HCT116 (cell line): Measurements from ENCODE around the gene ACTN1. TPM values are rescaled to one million over a fixed set of nuclear protein-coding genes. Genes with fewer than 3 reads are reported as not detected.

Experiments
- ATAC-seq: fragments of 200-7000 bp; cut with Tn5 transposase; 2 replicates; pipeline ENCODE4 v1.9.1; 2020; ENCODE audit warnings: mild to moderate bottlenecking, moderate library complexity
- BruUV-seq: library from RNA; stranded (reverse); fragments of 400-500 nt; replicated peaks from 2 replicates; lab custom pipeline; 2021; lab: Mats Ljungman, UMichigan
- CTCF ChIA-PET: fragments of 300-600 bp; sonication (Branson Sonifier 250); formaldehyde crosslinking; loops from one replicate; lab custom pipeline; 2021; ENCODE audit warnings: antibody characterized with exemption; lab: Charles Lee
- POLR2A ChIA-PET: fragments of 300-600, 350-600 bp; sonication (Branson Sonifier 250); formaldehyde crosslinking; loops from one replicate; lab custom pipeline; 2021; ENCODE audit warnings: antibody characterized with exemption; lab: Charles Lee
- RAD21 ChIA-PET, 2 experiments: fragments of 300-600 bp; sonication (Branson Sonifier 250); formaldehyde crosslinking; loops; one replicate each; lab custom pipeline; 2023; ENCODE audit warnings: low total read pairs in 2 of 2; ENCODE audit not compliant: uncharacterized antibody in 2 of 2, unreplicated experiment in 2 of 2, low non-redundant PET in 1 of 2; lab: Charles Lee
- DNase-seq: peaks from one replicate; pipeline ENCODE4 v3.0.0-alpha.2; 2010; ENCODE audit warnings: low read depth, low spot score
- H2AFZ ChIP-seq: fragments of 200-600 bp; shearing (Covaris generic), sonication (generic); 2 replicates; pipeline ENCODE4 v1.6.1; 2017; ENCODE audit warnings: low read depth, mixed run types, mixed read lengths, antibody characterized with exemption, low read length; ENCODE audit not compliant: poor library complexity, severe bottlenecking
- H3K27ac ChIP-seq: 2 replicates; pipeline ENCODE4 v1.5.1; 2012; ENCODE audit warnings: low read depth, low read length
- H3K27me3 ChIP-seq: fragments of 200-600 bp; sonication (generic); 2 replicates; pipeline ENCODE4 v1.6.1; 2016; ENCODE audit warnings: mixed run types, low read length, mixed read lengths; ENCODE audit not compliant: insufficient read depth
- H3K36me3 ChIP-seq, 2 experiments: fragments of 200-500 bp in 1 of 2; fragments of 200-600 bp in 1 of 2; sonication (Bioruptor generic) in 1 of 2; sonication (generic) in 1 of 2; 2 replicates each; pipeline versions ENCODE4 v1.5.1 to v1.6.1; 2014 to 2016; ENCODE audit warnings: low read length in 2 of 2, inconsistent platforms in 1 of 2, mixed read lengths in 1 of 2, mixed run types in 1 of 2; ENCODE audit not compliant: insufficient read depth in 2 of 2, control insufficient read depth in 1 of 2
- H3K4me1 ChIP-seq, 2 experiments: fragments of 200-600 bp in 1 of 2; sonication (generic) in 1 of 2; 2 replicates each; pipeline versions ENCODE4 v1.5.1 to v1.6.1; 2012 to 2017; ENCODE audit warnings: low read length in 2 of 2, inconsistent platforms in 1 of 2, mild to moderate bottlenecking in 1 of 2, mixed read lengths in 1 of 2, mixed run types in 1 of 2, moderate library complexity in 1 of 2; ENCODE audit not compliant: insufficient read depth in 2 of 2, control insufficient read depth in 1 of 2
- H3K4me2 ChIP-seq: fragments of 200-600 bp; sonication (generic); 2 replicates; pipeline ENCODE4 v1.6.1; 2017; ENCODE audit warnings: mixed run types, low read length, mixed read lengths
- H3K4me3 ChIP-seq, 2 experiments: fragments of 200-600 bp in 1 of 2; sonication (generic) in 1 of 2; replicated peaks in 1 of 2; 2 replicates each; pipeline ENCODE4 v1.5.1; 2011 to 2016; ENCODE audit warnings: low read length in 2 of 2, control low read depth in 1 of 2, low read depth in 1 of 2, mild to moderate bottlenecking in 1 of 2, mixed read lengths in 1 of 2, mixed run types in 1 of 2
- H3K79me2 ChIP-seq: fragments of 200-600 bp; sonication (generic); 2 replicates; pipeline ENCODE4 v1.6.1; 2017; ENCODE audit warnings: mild to moderate bottlenecking, mixed run types, low read length, moderate library complexity, mixed read lengths; ENCODE audit not compliant: insufficient read depth
- H3K9ac ChIP-seq: fragments of 200-600 bp; sonication (generic); 2 replicates; pipeline ENCODE4 v1.6.1; 2016; ENCODE audit warnings: low read length, mixed read lengths
- H3K9me2 ChIP-seq: fragments of 200-600 bp; sonication (generic), shearing (Covaris generic); 2 replicates; pipeline ENCODE4 v1.6.1; 2017; ENCODE audit warnings: mixed run types, mild to moderate bottlenecking, moderate library complexity; ENCODE audit not compliant: insufficient read depth
- H3K9me3 ChIP-seq, 2 experiments: fragments of 200-500 bp in 1 of 2; fragments of 200-600 bp in 1 of 2; sonication (Bioruptor generic) in 1 of 2; sonication (generic) in 1 of 2; 2 replicates each; pipeline ENCODE4 v1.6.1; 2014 to 2017; ENCODE audit warnings: low read length in 2 of 2, mixed read lengths in 2 of 2, inconsistent platforms in 1 of 2, low read depth in 1 of 2, mild to moderate bottlenecking in 1 of 2, mixed run types in 1 of 2, moderate library complexity in 1 of 2; ENCODE audit not compliant: control insufficient read depth in 1 of 2, insufficient read depth in 1 of 2
- H4K20me1 ChIP-seq: fragments of 200-600 bp; sonication (generic), shearing (Covaris generic); 2 replicates; pipeline ENCODE4 v1.6.1; 2017; ENCODE audit warnings: mixed run types, mild to moderate bottlenecking, moderate library complexity; ENCODE audit not compliant: insufficient read depth
- EZH2 ChIP-seq: fragments of 200-600 bp; sonication (generic); IDR thresholded peaks from 2 replicates; pipeline ENCODE4 v1.6.1; 2017; ENCODE audit warnings: antibody characterized with exemption, mixed run types
- EZH2phosphoT487 ChIP-seq: fragments of 200-600 bp; IDR thresholded peaks from 2 replicates; pipeline ENCODE4 v1.6.1; 2018; ENCODE audit warnings: antibody characterized with exemption, borderline replicate concordance
- MAX ChIP-seq: IDR thresholded peaks from 2 replicates; pipeline ENCODE4 v1.6.1; 2012
- SRF ChIP-seq: IDR thresholded peaks from 2 replicates; pipeline ENCODE4 v1.6.1; 2012; ENCODE audit warnings: low read depth
- ZBTB33 ChIP-seq: IDR thresholded peaks from 2 replicates; pipeline ENCODE4 v1.6.1; 2011; ENCODE audit warnings: mild to moderate bottlenecking, low read length, moderate library complexity; ENCODE audit not compliant: insufficient replicate concordance; ENCODE audit errors: extremely low read depth
- ZNF274 ChIP-seq: fragments of 200-500 bp; sonication (Bioruptor generic); IDR thresholded peaks from 2 replicates; pipeline ENCODE4 v1.6.1; 2014; ENCODE audit warnings: mild to moderate bottlenecking, low read depth, low read length, inconsistent platforms
- intact Hi-C: fragments of 100-400 bp; cut with micrococcal nuclease; formaldehyde crosslinking; loops from 2 replicates; pipeline ENCODE4 v1.10.0; 2022
- total RNA-seq: library from RNA; stranded (reverse); gene quantifications from one replicate; pipeline ENCODE4 v1.2.1, GENCODE V29; 2021; ENCODE audit not compliant: unreplicated experiment

Gene ACTN1
- total RNA-seq, 1 experiment from 2014 or later, result 123 TPM

GRCh38 chr14:68921049-68921448 is 58.1 kb downstream of the ACTN1 start:
- Histone ChIP-seq H3K9ac (no peak overlapping the region), H3K9me2 (no peaks in the 10 kb centered on the region), H3K27me3 (no peaks in the 10 kb centered on the region), H3K79me2 (peaks cover 25% of the 10 kb centered on the region; the same call in 1 of the 2 replicates), H3K4me1 (peaks cover 0 to 5% of the 10 kb centered on the region in 2 experiments; a peak in 1 of 4 replicates), H3K4me3 (no peak overlapping the region), H3K36me3 (peaks cover 14 to 26% of the 10 kb centered on the region in 2 experiments; a peak in 3 of 4 replicates), H2AFZ (no peak overlapping the region), H4K20me1 (no peaks in the 10 kb centered on the region), H3K27ac (no peak overlapping the region), H3K9me3 (peaks cover under 1 to 3% of the 10 kb centered on the region in 2 experiments; a peak in 2 of 4 replicates), H3K4me2 (no peak overlapping the region)
- TF ChIP-seq MAX (no peak), EZH2phosphoT487 (no peak), SRF (no peak), ZNF274 (no peak), EZH2 (no peak)
- ATAC-seq (no peak), DNase-seq (no peak)
- ChIA-PET POLR2A (no interaction called here), RAD21 (no interaction called here), CTCF (no interaction called here)
- intact Hi-C loops, result no loop called here
- BruUV-seq, result no TSS peak

GRCh38 chr14:68919129-68919927 is 59.8 kb downstream of the ACTN1 start:
- no TSS peak for BruUV-seq
- H3K27me3 ChIP-seq, result no peaks in the 10 kb centered on the region
- intact Hi-C loops, result no loop called here
- no peak overlapping the region for H3K4me2 ChIP-seq
- POLR2A ChIA-PET, result no interaction called here
- no peak for DNase-seq
- H3K27ac ChIP-seq, result no peak overlapping the region
- CTCF ChIA-PET, result no interaction called here
- no peak for ATAC-seq
- no peak overlapping the region for H3K9ac ChIP-seq
- H3K9me2 ChIP-seq, result no peaks in the 10 kb centered on the region
- H4K20me1 ChIP-seq, result no peaks in the 10 kb centered on the region
- peaks cover 15 to 20% of the 10 kb centered on the region in 2 experiments; a peak in 3 of 4 replicates for H3K36me3 ChIP-seq
- no peak overlapping the region for H3K4me3 ChIP-seq
- H3K9me3 ChIP-seq, result no peaks in the 10 kb centered on the region
- H2AFZ ChIP-seq, result no peak overlapping the region
- H3K4me1 ChIP-seq, result peaks cover 0 to 5% of the 10 kb centered on the region in 2 experiments; a peak in 1 of 4 replicates
- RAD21 ChIA-PET, result no interaction called here
- H3K79me2 ChIP-seq, result peaks cover 17% of the 10 kb centered on the region; the same call in 1 of the 2 replicates
- TF ChIP-seq ZNF274 (no peak), ZBTB33 (no peak)
- TF ChIP-seq, all 23 proteins: peak for 0
